ENCODE measurements around the gene ADCY4. TPM values are rescaled to one million over a fixed set of nuclear protein-coding genes. Genes with fewer than 3 reads are reported as not detected.

Gene ADCY4
- total RNA-seq, 2 experiments from 2014 or later = 1.6 to 2.4 TPM

GRCh38 chr14:24278424-24278823, 56.4 kb downstream of the ADCY4 start:
- peak overlapping the region; percentile 54 for H3K27ac Mint-ChIP-seq
- H3K27me3 Mint-ChIP-seq = no peaks in the 10 kb centered on the region
- CTCF ChIA-PET = interaction anchor here (1.1 to 6.7 kb wide), 5 partner anchors 12 to 32 kb away, joined by 4 to 66 read pairs (median 24); partner anchors contain the start of genes CIDEB, DHRS1 and NOP9
- intact Hi-C loops (cut with micrococcal nuclease) = loop anchor here (10.0 kb wide), 1 partner anchor 224 kb away; the partner anchor contains the start of gene CARMIL3
- DNase-seq = no peak
- POLR2A ChIA-PET = interaction anchor here (0.8 to 1.4 kb wide), 2 partner anchors 32 to 36 kb away, joined by 3 to 4 read pairs; partner anchors contain the start of gene TINF2
- H3K4me3 Mint-ChIP-seq = no peak overlapping the region
- H3K4me1 Mint-ChIP-seq (ENCODE audit: low read depth) = peaks cover 56% of the 10 kb centered on the region
- H3K36me3 Mint-ChIP-seq = peaks cover 3% of the 10 kb centered on the region
- no peaks in the 10 kb centered on the region for H3K9me3 Mint-ChIP-seq

- no peak overlapping the region for H3K4me3 Mint-ChIP-seq
- intact Hi-C loops (cut with micrococcal nuclease) = loop anchor here (10.0 kb wide), 1 partner anchor 223 kb away; the partner anchor contains the start of gene CARMIL3
- peak overlapping the region; percentile 54 for H3K27ac Mint-ChIP-seq
- H3K4me1 Mint-ChIP-seq (ENCODE audit: low read depth) = peaks cover 63% of the 10 kb centered on the region
- peak; percentile 62 for DNase-seq
- H3K27me3 Mint-ChIP-seq = no peaks in the 10 kb centered on the region
- H3K9me3 Mint-ChIP-seq = no peaks in the 10 kb centered on the region
- H3K36me3 Mint-ChIP-seq = peaks cover 3% of the 10 kb centered on the region
- POLR2A ChIA-PET = interaction anchor here (0.7 to 1.4 kb wide), 2 partner anchors 30 to 31 kb away, joined by 3 read pairs; no protein-coding TSS in a partner anchor
- CTCF ChIA-PET = interaction anchor here (0.6 to 2.7 kb wide), 5 partner anchors 12 to 33 kb away, joined by 3 to 10 read pairs (median 3); partner anchors contain the start of genes CIDEB, DHRS1 and NOP9
Measured at GRCh38 chr14:24277606-24278321, 57.1 kb downstream of the ADCY4 start.

GRCh38 chr14:24277071-24277470, 57.8 kb downstream of the ADCY4 start:
- H3K36me3 Mint-ChIP-seq = peaks cover 3% of the 10 kb centered on the region
- intact Hi-C loops (cut with micrococcal nuclease) = loop anchor here (10.0 kb wide), 1 partner anchor 222 kb away; the partner anchor contains the start of gene CARMIL3
- H3K4me3 Mint-ChIP-seq = no peak overlapping the region
- no peaks in the 10 kb centered on the region for H3K27me3 Mint-ChIP-seq
- no peak for DNase-seq
- ChIA-PET POLR2A (no interaction called here), CTCF (interaction anchor here (0.6 to 2.7 kb wide), 4 partner anchors 12 to 34 kb away, joined by 3 to 10 read pairs (median 3); partner anchors contain the start of gene CIDEB)
- no peaks in the 10 kb centered on the region for H3K9me3 Mint-ChIP-seq
- H3K4me1 Mint-ChIP-seq (ENCODE audit: low read depth) = peaks cover 70% of the 10 kb centered on the region
- H3K27ac Mint-ChIP-seq = no peak overlapping the region

- Mint-ChIP-seq H3K4me3 (peak overlapping the region; percentile 22), H3K27me3 (no peaks in the 10 kb centered on the region), H3K36me3 (peaks cover 3% of the 10 kb centered on the region), H3K27ac (peak overlapping the region; percentile 94), H3K9me3 (no peaks in the 10 kb centered on the region), H3K4me1 (ENCODE audit: low read depth) (peaks cover 67% of the 10 kb centered on the region)
- POLR2A ChIA-PET = interaction anchor here (0.5 to 2.4 kb wide), 11 partner anchors 15 to 163 kb away, joined by 3 to 16 read pairs (median 5); partner anchors contain the start of genes CHMP4A, DHRS1, NOP9 and TINF2
- intact Hi-C loops (cut with micrococcal nuclease) = loop anchor here (1.0 to 10.0 kb wide), 4 partner anchors 15 to 219 kb away; partner anchors contain the start of genes CARMIL3 and CHMP4A
- peak; percentile 76 for DNase-seq
- CTCF ChIA-PET = interaction anchor here (0.7 to 2.9 kb wide), 8 partner anchors 16 to 58 kb away, joined by 3 to 30 read pairs (median 10); partner anchors contain the start of genes CIDEB, MDP1, NOP9 and TINF2
Measured at GRCh38 chr14:24274101-24274543, 60.7 kb downstream of the ADCY4 start.

GRCh38 chr14:24273422-24273998, 61.4 kb downstream of the ADCY4 start:
- CTCF ChIA-PET = interaction anchor here (0.7 to 2.9 kb wide), 8 partner anchors 16 to 58 kb away, joined by 3 to 30 read pairs (median 10); partner anchors contain the start of genes CIDEB, MDP1, NOP9 and TINF2

GRCh38 chr14:24272467-24272866, 62.4 kb downstream of the ADCY4 start:
- Mint-ChIP-seq H3K4me3 (peak overlapping the region; percentile 84), H3K9me3 (no peaks in the 10 kb centered on the region), H3K27ac (peak overlapping the region; percentile 94), H3K36me3 (no peaks in the 10 kb centered on the region), H3K4me1 (ENCODE audit: low read depth) (peaks cover 50% of the 10 kb centered on the region), H3K27me3 (no peaks in the 10 kb centered on the region)
- DNase-seq = no peak
- intact Hi-C loops (cut with micrococcal nuclease) = loop anchor here (10.0 kb wide), 1 partner anchor 218 kb away; the partner anchor contains the start of gene CARMIL3
- ChIA-PET CTCF (interaction anchor here (0.6 to 4.8 kb wide), 11 partner anchors 7 to 159 kb away, joined by 3 to 45 read pairs (median 14); partner anchors contain the start of genes CIDEB, LTB4R, LTB4R2 and MDP1), POLR2A (interaction anchor here (1.9 to 2.9 kb wide), 4 partner anchors 24 to 36 kb away, joined by 6 to 19 read pairs (median 12); partner anchors contain the start of genes CIDEB and TINF2)

More at GRCh38 chr14:24273422-24273998, 61.4 kb downstream of the ADCY4 start:
- Mint-ChIP-seq H3K4me1 (ENCODE audit: low read depth) (peaks cover 60% of the 10 kb centered on the region), H3K9me3 (no peaks in the 10 kb centered on the region), H3K27ac (peak overlapping the region; percentile 94), H3K36me3 (peaks cover 3% of the 10 kb centered on the region), H3K27me3 (no peaks in the 10 kb centered on the region), H3K4me3 (no peak overlapping the region)
- intact Hi-C loops (cut with micrococcal nuclease) = loop anchor here (10.0 kb wide), 1 partner anchor 219 kb away; the partner anchor contains the start of gene CARMIL3
- POLR2A ChIA-PET = interaction anchor here (0.5 to 2.4 kb wide), 11 partner anchors 16 to 162 kb away, joined by 3 to 16 read pairs (median 5); partner anchors contain the start of genes CHMP4A, DHRS1, NOP9 and TINF2
- no peak for DNase-seq

- H3K4me1 Mint-ChIP-seq (ENCODE audit: low read depth) = peaks cover 44% of the 10 kb centered on the region
- ChIA-PET POLR2A (interaction anchor here (1.0 to 2.9 kb wide), 10 partner anchors 20 to 158 kb away, joined by 3 to 19 read pairs (median 8); partner anchors contain the start of genes CBLN3, CHMP4A, CIDEB and DHRS1), CTCF (interaction anchor here (0.6 to 4.8 kb wide), 15 partner anchors 8 to 163 kb away, joined by 3 to 45 read pairs (median 13); partner anchors contain the start of genes CIDEB, DHRS1, LTB4R and LTB4R2)
- H3K4me3 Mint-ChIP-seq = peak overlapping the region; percentile 84
- DNase-seq = no peak
- H3K27ac Mint-ChIP-seq = peak overlapping the region; percentile 94
- intact Hi-C loops (cut with micrococcal nuclease) = loop anchor here (1.0 to 10.0 kb wide), 7 partner anchors 27 to 217 kb away; partner anchors contain the start of genes CARMIL3, DHRS1, GMPR2 and LTB4R
- H3K9me3 Mint-ChIP-seq = no peaks in the 10 kb centered on the region
- no peaks in the 10 kb centered on the region for H3K27me3 Mint-ChIP-seq
- H3K36me3 Mint-ChIP-seq = peaks cover 5% of the 10 kb centered on the region
Measured at GRCh38 chr14:24271834-24272263, 63.0 kb downstream of the ADCY4 start.

GRCh38 chr14:24271134-24271833, 63.6 kb downstream of the ADCY4 start, which contains the start of gene RABGGTA:
TSS of gene RABGGTA (minus strand) at chr14:24271597. CDS start at chr14:24271115, 482 bp downstream.
- Mint-ChIP-seq H3K27me3 (no peaks in the 10 kb centered on the region), H3K27ac (peak within 1 kb of the TSS; percentile 94), H3K4me3 (peak within 1 kb of the TSS; percentile 84), H3K9me3 (no peaks in the 10 kb centered on the region), H3K36me3 (peaks cover 9% of the 10 kb centered on the region), H3K4me1 (ENCODE audit: low read depth) (peaks cover 42% of the 10 kb centered on the region)
- POLR2A ChIA-PET = interaction anchor here (0.5 to 2.9 kb wide), 16 partner anchors 8 to 159 kb away, joined by 3 to 19 read pairs (median 4); partner anchors contain the start of genes CBLN3, CHMP4A, CIDEB and DHRS1
- intact Hi-C loops (cut with micrococcal nuclease) = loop anchor here (1.0 to 10.0 kb wide), 7 partner anchors 28 to 216 kb away; partner anchors contain the start of genes CARMIL3, DHRS1, GMPR2 and LTB4R
- DNase-seq = peak; percentile 93
- CTCF ChIA-PET = interaction anchor here (0.6 to 4.8 kb wide), 20 partner anchors 9 to 1093 kb away, joined by 3 to 45 read pairs (median 8); partner anchors contain the start of genes CIDEB, DHRS1, IRF9 and LTB4R

GRCh38 chr14:24270537-24271133, 64.2 kb downstream of the ADCY4 start:
- CTCF ChIA-PET = interaction anchor here (0.6 to 4.8 kb wide), 20 partner anchors 9 to 1093 kb away, joined by 3 to 45 read pairs (median 8); partner anchors contain the start of genes CIDEB, DHRS1, IRF9 and LTB4R
- Mint-ChIP-seq H3K4me3 (peak overlapping the region; percentile 84), H3K27ac (peak overlapping the region; percentile 93), H3K27me3 (no peaks in the 10 kb centered on the region), H3K36me3 (peaks cover 9% of the 10 kb centered on the region), H3K4me1 (ENCODE audit: low read depth) (peaks cover 41% of the 10 kb centered on the region), H3K9me3 (no peaks in the 10 kb centered on the region)
- intact Hi-C loops (cut with micrococcal nuclease) = loop anchor here (1.0 to 10.0 kb wide), 7 partner anchors 28 to 216 kb away; partner anchors contain the start of genes CARMIL3, DHRS1, GMPR2 and LTB4R
- POLR2A ChIA-PET = interaction anchor here (0.5 to 2.9 kb wide), 16 partner anchors 9 to 159 kb away, joined by 3 to 19 read pairs (median 4); partner anchors contain the start of genes CBLN3, CHMP4A, CIDEB and DHRS1
- DNase-seq = no peak

Measured in activated CD4-positive, alpha-beta memory T cell treated with anti-CD3 and anti-CD28 coated beads for 36 hours (primary cell).